Measurements from ENCODE around the gene ROBO1.

ROBO1 gene

DNA sequence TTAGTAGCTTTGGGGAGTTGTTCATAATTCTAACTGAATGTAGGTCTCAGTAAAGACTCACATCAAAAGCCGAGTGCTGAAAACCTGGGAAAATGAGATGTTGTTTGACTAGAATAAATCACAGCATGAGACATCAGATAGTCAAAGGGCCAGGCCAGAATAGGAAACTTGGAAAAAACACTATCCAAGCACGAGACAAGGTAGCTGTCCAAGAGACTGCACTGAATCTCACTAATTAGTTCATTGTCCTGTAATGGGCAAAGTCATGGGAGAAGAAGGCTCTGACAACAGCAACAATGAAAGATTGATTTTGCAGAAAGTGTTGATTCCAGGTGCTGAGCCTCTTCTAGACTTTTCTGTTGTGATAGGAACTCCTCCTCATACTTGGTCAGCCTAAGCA is 314.2 kb downstream of the ROBO1 start:
- Histone ChIP-seq H3K4me3 (ENCODE audit: low read length) (no peak overlapping the region), H3K27me3 (ENCODE audit: control insufficient read depth, insufficient read depth, low read length) (no peaks in the 10 kb centered on the region), H3K36me3 (ENCODE audit: insufficient read depth, low read length) (no peaks in the 10 kb centered on the region), H3K4me1 (ENCODE audit: control insufficient read depth, insufficient read depth, low read length) (no peaks in the 10 kb centered on the region), H3K4me2 (ENCODE audit: low read length) (no peak overlapping the region), H3K9ac (ENCODE audit: low read depth, low read length) (no peak overlapping the region), H3K9me3 (replicated peaks; ENCODE audit: low read length) (no peaks in the 10 kb centered on the region)

DNA sequence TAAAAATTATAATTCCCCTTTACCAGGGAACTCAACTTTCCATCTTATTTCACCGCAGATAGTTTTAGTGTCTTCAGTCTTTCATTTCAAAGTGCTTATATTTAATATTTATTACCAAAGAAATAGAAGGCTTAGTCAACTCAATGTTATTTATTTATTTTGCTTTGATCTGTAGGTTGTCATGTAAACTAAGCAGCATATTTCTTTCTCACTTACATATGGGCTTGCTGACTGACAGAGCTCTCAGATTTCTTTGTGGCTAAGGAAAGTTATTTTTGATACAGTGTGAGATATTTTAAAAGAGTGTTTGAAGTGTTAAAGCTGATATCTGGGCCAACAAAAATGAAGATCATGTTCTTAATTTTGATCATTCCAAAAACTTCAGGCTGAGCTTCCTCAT is 331.4 kb downstream of the ROBO1 start:
- H3K9me3 ChIP-seq (replicated peaks; ENCODE audit: low read length) = no peaks in the 10 kb centered on the region
- no peaks in the 10 kb centered on the region for H3K27me3 ChIP-seq (ENCODE audit: control insufficient read depth, insufficient read depth, low read length)
- no peaks in the 10 kb centered on the region for H3K4me1 ChIP-seq (ENCODE audit: control insufficient read depth, insufficient read depth, low read length)
- H3K36me3 ChIP-seq (ENCODE audit: insufficient read depth, low read length) = no peaks in the 10 kb centered on the region
- H3K4me2 ChIP-seq (ENCODE audit: low read length) = no peak overlapping the region
- no peak overlapping the region for H3K9ac ChIP-seq (ENCODE audit: low read depth, low read length)
- H3K4me3 ChIP-seq (ENCODE audit: low read length) = no peak overlapping the region

DNA sequence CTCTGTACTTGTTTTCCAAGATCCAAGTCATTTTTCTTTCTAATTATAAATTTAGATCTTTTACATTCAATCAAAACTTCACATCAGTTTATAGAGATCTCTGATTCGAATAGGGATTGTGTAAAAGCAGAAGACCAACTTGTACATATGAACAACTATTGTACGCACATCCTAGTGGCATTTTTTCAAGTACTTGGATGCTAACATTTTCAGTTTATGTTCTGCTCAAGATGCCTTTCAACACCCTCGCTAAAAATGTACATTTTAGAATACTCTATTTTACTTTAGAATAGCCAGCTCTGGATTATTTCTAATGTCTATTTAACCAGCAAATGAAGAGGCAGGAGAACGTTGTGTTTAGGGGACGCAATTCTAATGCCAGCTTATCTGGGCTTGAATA is 340.7 kb downstream of the ROBO1 start:
- no peak overlapping the region for H3K4me2 ChIP-seq (ENCODE audit: low read length)
- H3K27me3 ChIP-seq (ENCODE audit: control insufficient read depth, insufficient read depth, low read length) = no peaks in the 10 kb centered on the region
- no peaks in the 10 kb centered on the region for H3K36me3 ChIP-seq (ENCODE audit: insufficient read depth, low read length)
- no peak overlapping the region for H3K9ac ChIP-seq (ENCODE audit: low read depth, low read length)
- H3K4me1 ChIP-seq (ENCODE audit: control insufficient read depth, insufficient read depth, low read length) = no peaks in the 10 kb centered on the region
- no peaks in the 10 kb centered on the region for H3K9me3 ChIP-seq (replicated peaks; ENCODE audit: low read length)
- H3K4me3 ChIP-seq (ENCODE audit: low read length) = no peak overlapping the region

DNA sequence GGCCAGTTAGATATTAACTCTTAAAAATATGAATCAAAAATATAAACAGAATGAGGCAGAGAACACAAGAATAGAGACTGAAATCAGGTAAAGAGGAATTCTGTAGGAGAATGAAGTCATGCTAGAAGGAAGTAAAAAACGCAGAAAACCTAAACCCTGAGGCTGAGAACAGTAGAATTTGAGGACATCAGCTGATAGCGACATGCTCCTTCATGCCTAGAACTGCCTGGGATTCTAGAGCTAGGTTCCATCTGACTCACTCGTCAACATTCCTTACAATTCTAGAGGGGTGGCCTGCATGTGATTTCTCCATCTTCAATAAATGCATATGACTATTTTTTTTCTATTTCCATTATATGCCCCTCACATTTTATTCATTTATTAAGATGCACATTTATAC is 343.0 kb downstream of the ROBO1 start:
- no peak overlapping the region for H3K4me2 ChIP-seq (ENCODE audit: low read length)
- H3K4me3 ChIP-seq (ENCODE audit: low read length) = no peak overlapping the region
- H3K4me1 ChIP-seq (ENCODE audit: control insufficient read depth, insufficient read depth, low read length) = no peaks in the 10 kb centered on the region
- no peaks in the 10 kb centered on the region for H3K27me3 ChIP-seq (ENCODE audit: control insufficient read depth, insufficient read depth, low read length)
- no peaks in the 10 kb centered on the region for H3K9me3 ChIP-seq (replicated peaks; ENCODE audit: low read length)
- H3K9ac ChIP-seq (ENCODE audit: low read depth, low read length) = no peak overlapping the region
- no peaks in the 10 kb centered on the region for H3K36me3 ChIP-seq (ENCODE audit: insufficient read depth, low read length)

DNA sequence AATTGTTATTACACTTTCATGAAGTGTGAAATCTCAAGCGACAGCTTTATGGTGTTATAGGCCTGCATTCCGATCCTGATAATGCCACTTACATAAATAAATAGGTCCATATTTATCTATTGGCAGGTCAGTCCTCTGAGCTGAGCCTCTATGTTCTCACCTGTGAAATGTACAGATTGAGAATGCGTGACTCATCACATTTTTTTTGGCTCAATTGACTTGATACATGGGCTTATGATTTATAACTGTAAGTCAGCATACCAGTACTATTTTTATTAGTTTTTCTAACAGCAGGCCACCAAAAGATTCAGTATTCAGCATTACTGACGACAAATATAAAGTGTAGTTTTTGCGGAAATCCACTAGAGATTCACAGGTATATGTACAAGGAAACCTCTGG is 344.4 kb downstream of the ROBO1 start:
- H3K9me3 ChIP-seq (replicated peaks; ENCODE audit: low read length) = no peaks in the 10 kb centered on the region
- H3K4me2 ChIP-seq (ENCODE audit: low read length) = no peak overlapping the region
- no peak overlapping the region for H3K4me3 ChIP-seq (ENCODE audit: low read length)
- H3K4me1 ChIP-seq (ENCODE audit: control insufficient read depth, insufficient read depth, low read length) = no peaks in the 10 kb centered on the region
- H3K27me3 ChIP-seq (ENCODE audit: control insufficient read depth, insufficient read depth, low read length) = no peaks in the 10 kb centered on the region
- no peaks in the 10 kb centered on the region for H3K36me3 ChIP-seq (ENCODE audit: insufficient read depth, low read length)
- no peak overlapping the region for H3K9ac ChIP-seq (ENCODE audit: low read depth, low read length)

DNA sequence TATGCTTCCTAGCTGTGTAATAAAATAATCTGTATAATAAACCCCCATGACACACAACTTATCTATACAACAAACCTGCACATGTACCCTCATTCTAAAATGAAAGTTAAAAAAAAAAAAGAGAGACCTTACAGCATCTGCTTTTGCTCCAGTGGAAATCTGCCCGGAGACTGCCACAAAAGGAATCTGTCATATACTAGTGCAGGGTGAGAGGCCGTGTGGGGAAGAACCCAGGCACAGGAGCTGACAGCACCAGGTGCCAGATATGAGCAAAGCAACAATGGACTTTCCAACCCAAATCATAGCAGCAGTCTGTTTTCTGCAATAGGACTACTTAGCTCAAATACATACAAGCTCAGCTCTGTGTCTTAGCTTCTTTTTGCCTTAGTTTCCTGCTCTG is 346.5 kb downstream of the ROBO1 start:
- H3K9ac ChIP-seq (ENCODE audit: low read depth, low read length) = no peak overlapping the region
- H3K36me3 ChIP-seq (ENCODE audit: insufficient read depth, low read length) = no peaks in the 10 kb centered on the region
- H3K4me3 ChIP-seq (ENCODE audit: low read length) = no peak overlapping the region
- H3K9me3 ChIP-seq (replicated peaks; ENCODE audit: low read length) = no peaks in the 10 kb centered on the region
- no peaks in the 10 kb centered on the region for H3K4me1 ChIP-seq (ENCODE audit: control insufficient read depth, insufficient read depth, low read length)
- H3K27me3 ChIP-seq (ENCODE audit: control insufficient read depth, insufficient read depth, low read length) = no peaks in the 10 kb centered on the region
- no peak overlapping the region for H3K4me2 ChIP-seq (ENCODE audit: low read length)

DNA sequence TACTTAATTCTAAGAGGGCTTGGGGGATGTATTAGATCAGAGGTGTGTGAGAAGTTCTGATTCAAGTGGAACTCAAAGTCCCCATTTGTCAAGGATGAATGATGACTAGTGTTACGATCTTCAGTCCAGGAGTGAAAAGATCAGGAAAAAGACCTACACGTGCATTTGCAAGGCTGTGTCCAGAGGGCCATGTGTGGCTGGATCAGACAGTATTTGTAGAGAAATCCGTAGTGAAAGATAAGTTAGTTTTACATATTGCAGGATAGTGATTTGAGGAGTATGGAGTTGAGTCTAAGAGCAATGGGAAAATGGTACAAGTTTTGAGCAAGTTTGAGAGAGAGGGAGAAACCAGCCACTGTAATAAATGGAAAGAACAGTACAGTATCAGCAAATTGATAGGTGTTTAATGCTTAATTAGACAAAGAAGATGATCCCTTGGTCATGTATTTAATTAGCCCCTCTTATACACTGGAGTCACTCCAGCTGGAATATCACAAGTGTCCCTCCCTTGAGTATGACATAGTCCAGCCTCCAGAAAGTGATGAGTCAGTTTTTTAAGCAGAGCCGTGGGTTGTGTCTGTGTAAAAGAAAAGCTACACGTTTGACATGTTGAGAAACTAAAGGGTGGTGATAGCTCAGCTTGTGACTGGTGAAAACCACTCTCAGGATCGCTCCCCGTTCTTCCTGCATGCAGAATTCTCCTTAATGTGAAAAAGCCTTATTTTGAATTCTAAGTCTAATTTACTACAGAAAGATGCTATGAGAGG is 348.8 kb downstream of the ROBO1 start:
- Histone ChIP-seq H3K36me3 (ENCODE audit: insufficient read depth, low read length) (no peaks in the 10 kb centered on the region), H3K9me3 (replicated peaks; ENCODE audit: low read length) (no peaks in the 10 kb centered on the region), H3K27me3 (ENCODE audit: control insufficient read depth, insufficient read depth, low read length) (no peaks in the 10 kb centered on the region), H3K4me3 (ENCODE audit: low read length) (no peak overlapping the region), H3K4me1 (ENCODE audit: control insufficient read depth, insufficient read depth, low read length) (no peaks in the 10 kb centered on the region), H3K4me2 (ENCODE audit: low read length) (no peak overlapping the region), H3K9ac (ENCODE audit: low read depth, low read length) (no peak overlapping the region)

DNA sequence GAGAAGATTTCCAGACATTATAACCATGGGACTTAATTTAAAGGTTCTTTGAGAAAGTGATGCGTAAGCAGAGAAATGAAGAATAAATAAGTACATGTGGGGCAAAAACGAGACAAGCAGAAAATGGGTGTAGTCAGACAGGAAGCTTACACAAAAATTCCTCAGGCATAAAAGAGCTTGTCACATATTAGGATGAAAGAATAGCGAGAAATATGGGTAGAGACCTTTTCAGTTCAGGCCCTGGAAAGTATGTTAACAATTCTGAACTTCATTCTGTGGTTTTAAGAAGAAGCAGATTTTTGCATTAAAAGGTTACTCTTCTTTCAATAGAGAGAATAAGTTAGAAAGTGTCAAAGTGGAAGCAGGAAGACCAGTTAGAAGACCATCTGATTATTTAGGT is 352.4 kb downstream of the ROBO1 start:
- Histone ChIP-seq H3K4me1 (ENCODE audit: control insufficient read depth, insufficient read depth, low read length) (no peaks in the 10 kb centered on the region), H3K36me3 (ENCODE audit: insufficient read depth, low read length) (no peaks in the 10 kb centered on the region), H3K4me3 (ENCODE audit: low read length) (no peak overlapping the region), H3K9ac (ENCODE audit: low read depth, low read length) (no peak overlapping the region), H3K4me2 (ENCODE audit: low read length) (no peak overlapping the region), H3K9me3 (replicated peaks; ENCODE audit: low read length) (no peaks in the 10 kb centered on the region), H3K27me3 (ENCODE audit: control insufficient read depth, insufficient read depth, low read length) (no peaks in the 10 kb centered on the region)

DNA sequence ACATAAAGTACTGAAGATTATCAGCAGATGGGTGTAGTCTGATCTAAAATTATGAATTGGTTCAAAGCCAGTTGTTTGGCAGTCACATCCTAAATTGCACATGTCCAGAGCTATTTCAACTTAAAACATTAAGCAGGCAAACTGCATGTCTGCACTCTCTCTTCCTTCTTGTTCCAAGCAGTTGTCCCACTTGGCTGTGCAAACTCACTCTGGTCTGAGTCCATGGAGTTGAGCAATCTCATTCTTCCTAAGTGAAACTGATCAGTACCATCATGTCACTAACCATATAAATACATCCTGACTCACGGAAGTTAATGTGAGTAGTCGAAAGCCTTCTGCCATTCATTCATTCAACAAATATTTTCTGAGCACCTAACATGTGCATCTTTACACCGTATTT is 353.0 kb downstream of the ROBO1 start:
- H3K4me1 ChIP-seq (ENCODE audit: control insufficient read depth, insufficient read depth, low read length) = no peaks in the 10 kb centered on the region
- no peaks in the 10 kb centered on the region for H3K9me3 ChIP-seq (replicated peaks; ENCODE audit: low read length)
- no peaks in the 10 kb centered on the region for H3K27me3 ChIP-seq (ENCODE audit: control insufficient read depth, insufficient read depth, low read length)
- no peak overlapping the region for H3K4me2 ChIP-seq (ENCODE audit: low read length)
- H3K4me3 ChIP-seq (ENCODE audit: low read length) = no peak overlapping the region
- H3K36me3 ChIP-seq (ENCODE audit: insufficient read depth, low read length) = no peaks in the 10 kb centered on the region
- no peak overlapping the region for H3K9ac ChIP-seq (ENCODE audit: low read depth, low read length)

DNA sequence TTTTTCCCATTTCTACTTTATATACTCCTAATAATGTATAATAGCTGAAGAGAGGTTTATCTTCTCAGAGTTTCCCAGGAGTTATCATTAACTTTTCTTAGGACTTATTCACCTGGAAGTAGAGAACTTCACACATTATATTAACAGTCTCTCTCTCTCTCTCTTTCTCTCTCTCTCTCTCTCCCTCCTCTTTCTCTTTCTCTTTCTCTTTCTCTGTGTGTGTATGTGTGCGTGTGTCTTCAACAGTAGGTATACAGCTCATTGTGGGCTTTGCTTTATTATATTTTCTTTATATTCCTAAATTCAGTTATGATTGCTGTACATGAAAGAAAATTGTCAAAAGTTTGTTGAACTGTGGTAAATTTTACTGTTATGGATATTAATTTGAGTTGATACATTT is 353.8 kb downstream of the ROBO1 start:
- no peaks in the 10 kb centered on the region for H3K4me1 ChIP-seq (ENCODE audit: control insufficient read depth, insufficient read depth, low read length)
- H3K27me3 ChIP-seq (ENCODE audit: control insufficient read depth, insufficient read depth, low read length) = no peaks in the 10 kb centered on the region
- no peaks in the 10 kb centered on the region for H3K9me3 ChIP-seq (replicated peaks; ENCODE audit: low read length)
- no peak overlapping the region for H3K9ac ChIP-seq (ENCODE audit: low read depth, low read length)
- H3K36me3 ChIP-seq (ENCODE audit: insufficient read depth, low read length) = no peaks in the 10 kb centered on the region
- no peak overlapping the region for H3K4me2 ChIP-seq (ENCODE audit: low read length)
- H3K4me3 ChIP-seq (ENCODE audit: low read length) = no peak overlapping the region

DNA sequence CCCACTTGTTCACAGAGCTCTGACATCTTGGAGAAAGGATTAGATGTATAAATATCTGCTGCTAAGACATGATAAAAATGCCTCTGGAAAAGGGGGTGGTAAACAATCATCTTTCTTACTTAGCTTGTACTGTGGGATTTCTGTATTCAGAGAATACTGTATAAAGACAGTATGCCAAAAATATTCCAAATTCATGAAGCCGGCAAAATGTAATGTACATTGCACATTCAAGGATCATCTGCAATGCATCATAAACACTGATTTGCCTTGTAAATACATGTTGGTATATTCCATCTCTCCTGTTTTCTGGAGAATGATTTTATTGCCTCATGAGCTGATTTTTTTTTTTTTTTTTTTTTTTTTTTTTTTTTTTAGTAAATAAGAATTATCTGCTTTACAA is 355.3 kb downstream of the ROBO1 start:
- no peaks in the 10 kb centered on the region for H3K27me3 ChIP-seq (ENCODE audit: control insufficient read depth, insufficient read depth, low read length)
- H3K9ac ChIP-seq (ENCODE audit: low read depth, low read length) = no peak overlapping the region
- no peaks in the 10 kb centered on the region for H3K4me1 ChIP-seq (ENCODE audit: control insufficient read depth, insufficient read depth, low read length)
- no peaks in the 10 kb centered on the region for H3K36me3 ChIP-seq (ENCODE audit: insufficient read depth, low read length)
- H3K9me3 ChIP-seq (replicated peaks; ENCODE audit: low read length) = no peaks in the 10 kb centered on the region
- no peak overlapping the region for H3K4me3 ChIP-seq (ENCODE audit: low read length)
- no peak overlapping the region for H3K4me2 ChIP-seq (ENCODE audit: low read length)

DNA sequence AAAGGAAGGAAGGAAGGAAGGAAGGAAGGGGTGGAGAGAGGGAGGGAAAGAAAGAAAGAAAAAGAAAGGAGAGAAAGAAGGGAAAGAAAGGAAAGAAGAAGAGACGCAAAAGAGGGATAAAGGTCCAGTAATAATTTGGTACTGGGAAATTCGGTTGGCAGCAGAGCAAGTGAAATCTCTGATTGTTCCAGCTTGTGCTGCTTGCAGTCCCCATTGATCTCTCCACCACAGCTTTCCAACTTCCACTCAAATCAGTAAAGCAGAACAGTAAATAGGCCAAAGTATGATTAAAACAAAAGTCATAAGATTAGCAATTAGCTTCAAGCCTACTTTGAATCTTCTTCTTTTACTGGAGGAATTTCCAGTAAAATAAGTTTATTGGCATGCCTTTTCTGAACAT is 357.2 kb downstream of the ROBO1 start:
- H3K9me3 ChIP-seq (replicated peaks; ENCODE audit: low read length) = no peaks in the 10 kb centered on the region
- H3K4me1 ChIP-seq (ENCODE audit: control insufficient read depth, insufficient read depth, low read length) = no peaks in the 10 kb centered on the region
- no peak overlapping the region for H3K4me2 ChIP-seq (ENCODE audit: low read length)
- H3K27me3 ChIP-seq (ENCODE audit: control insufficient read depth, insufficient read depth, low read length) = no peaks in the 10 kb centered on the region
- H3K36me3 ChIP-seq (ENCODE audit: insufficient read depth, low read length) = no peaks in the 10 kb centered on the region
- no peak overlapping the region for H3K4me3 ChIP-seq (ENCODE audit: low read length)
- H3K9ac ChIP-seq (ENCODE audit: low read depth, low read length) = no peak overlapping the region
